ENCODE measurements around the gene ABCD1. TPM values are rescaled to one million over a fixed set of nuclear protein-coding genes. Genes with fewer than 3 reads are reported as not detected.
"Not testable (repeated sequence)": the region's sequence is repeated elsewhere in the genome, so short reads cannot be mapped to it uniquely, and the experiment has no call there.

ABCD1 gene
- total RNA-seq, 2 experiments from 2014 or later = 8.6 to 9.2 TPM

GRCh38 chrX:153728951-153729631, 4.4 kb downstream of the ABCD1 start:
- Histone ChIP-seq H3K27ac (ENCODE audit: low read depth in 1 of 2, low read length in 2 of 2) (no peak overlapping the region), H3K4me3 (ENCODE audit: low read length) (no peak overlapping the region), H3K4me1 (ENCODE audit: insufficient read depth, low read length) (peaks cover 40% of the 10 kb centered on the region), H3K36me3 (ENCODE audit: insufficient read depth, low read length) (peaks cover 5% of the 10 kb centered on the region), H3K27me3 (ENCODE audit: control insufficient read depth in 1 of 2, insufficient read depth in 2 of 2, low read length in 2 of 2) (no peaks in the 10 kb centered on the region), H3K9me3 (ENCODE audit: control insufficient read depth in 1 of 2, insufficient read depth in 1 of 2, low read length in 2 of 2) (no peaks in the 10 kb centered on the region)
- H3K27ac Mint-ChIP-seq = no peak overlapping the region
- DNase-seq (no peak), ATAC-seq (ENCODE audit: poor library complexity) (no peak)
- intact Hi-C loops (cut with DNase I, micrococcal nuclease) = loop anchor here in 1 of 2 experiments (5.0 kb wide), 1 partner anchor 63 kb away; the partner anchor contains the start of genes IDH3G and SSR4
- ChIA-PET CTCF (no interaction called here), POLR2A (no interaction called here)
- H3K4me1 Mint-ChIP-seq (ENCODE audit: low read depth) = peaks cover 17% of the 10 kb centered on the region
- no peak for TF ChIP-seq CTCF (IDR thresholded peaks at IDR 0.05)
- H3K36me3 Mint-ChIP-seq (ENCODE audit: low read depth) = peaks cover 13% of the 10 kb centered on the region
- no peak overlapping the region for H3K4me3 Mint-ChIP-seq
- no peaks in the 10 kb centered on the region for H3K27me3 Mint-ChIP-seq
- no peaks in the 10 kb centered on the region for H3K9me3 Mint-ChIP-seq

- H3K27ac Mint-ChIP-seq; ATAC-seq (ENCODE audit: poor library complexity); H3K4me3 ChIP-seq (ENCODE audit: low read length); POLR2A ChIA-PET; H3K27ac ChIP-seq (ENCODE audit: low read depth in 1 of 2, low read length in 2 of 2); H3K4me3 Mint-ChIP-seq; H3K27me3 Mint-ChIP-seq; CTCF ChIA-PET; H3K9me3 ChIP-seq (ENCODE audit: control insufficient read depth in 1 of 2, insufficient read depth in 1 of 2, low read length in 2 of 2); intact Hi-C loops (cut with DNase I, micrococcal nuclease); H3K9me3 Mint-ChIP-seq; DNase-seq; H3K27me3 ChIP-seq (ENCODE audit: control insufficient read depth in 1 of 2, insufficient read depth in 2 of 2, low read length in 2 of 2); H3K36me3 ChIP-seq (ENCODE audit: insufficient read depth, low read length): not testable (repeated sequence)
- H3K36me3 Mint-ChIP-seq (ENCODE audit: low read depth) = peaks cover 20% of the 10 kb centered on the region
- peaks cover 37% of the 10 kb centered on the region for H3K4me1 ChIP-seq (ENCODE audit: insufficient read depth, low read length)
- peaks cover 22% of the 10 kb centered on the region for H3K4me1 Mint-ChIP-seq (ENCODE audit: low read depth)
Observed at GRCh38 chrX:153730115-153730514, 5.5 kb downstream of the ABCD1 start.

GRCh38 chrX:153731117-153731844, 6.6 kb downstream of the ABCD1 start:
- DNase-seq (no peak), ATAC-seq (ENCODE audit: poor library complexity) (no peak)
- no peak overlapping the region for H3K4me3 ChIP-seq (ENCODE audit: low read length)
- no peak overlapping the region for H3K4me3 Mint-ChIP-seq
- no peak overlapping the region for H3K27ac ChIP-seq (ENCODE audit: low read depth in 1 of 2, low read length in 2 of 2)
- ChIA-PET POLR2A (no interaction called here), CTCF (no interaction called here)
- H3K9me3 Mint-ChIP-seq = no peaks in the 10 kb centered on the region
- H3K36me3 ChIP-seq (ENCODE audit: insufficient read depth, low read length) = peaks cover 7% of the 10 kb centered on the region
- no peak overlapping the region for H3K27ac Mint-ChIP-seq
- no peak for TF ChIP-seq CTCF (IDR thresholded peaks at IDR 0.05)
- H3K36me3 Mint-ChIP-seq (ENCODE audit: low read depth) = peaks cover 26% of the 10 kb centered on the region
- peaks cover 27% of the 10 kb centered on the region for H3K4me1 Mint-ChIP-seq (ENCODE audit: low read depth)
- H3K27me3 Mint-ChIP-seq = no peaks in the 10 kb centered on the region
- H3K9me3 ChIP-seq (ENCODE audit: control insufficient read depth in 1 of 2, insufficient read depth in 1 of 2, low read length in 2 of 2) = no peaks in the 10 kb centered on the region
- no peaks in the 10 kb centered on the region for H3K27me3 ChIP-seq (ENCODE audit: control insufficient read depth in 1 of 2, insufficient read depth in 2 of 2, low read length in 2 of 2)
- intact Hi-C loops (cut with DNase I, micrococcal nuclease) = no loop called here
- peaks cover 30% of the 10 kb centered on the region for H3K4me1 ChIP-seq (ENCODE audit: insufficient read depth, low read length)

Measured in CD4-positive, alpha-beta T cell (primary cell).